Activated T-cell treated with anti-CD3 and anti-CD28 coated beads, Interleukin-2, amount 50 U/mL, for 1 hour (primary cell): Measurements from ENCODE around the gene KIF1C.

ENCODE experiments used
- DNase-seq: peaks from one replicate; pipeline ENCODE4 v3.0.0-alpha.2; 2020

Gene KIF1C

GRCh38 chr17:4997302-4998026, at the start of gene KIF1C, which contains the start of gene INCA1:
TSS of gene KIF1C (plus strand) at chr17:4997950. CDS start at chr17:5000247, 2,297 bp downstream.
TSS of gene INCA1 (minus strand) at chr17:4997522. CDS start at chr17:4994437, 3,085 bp downstream.
- DNase-seq, result peak; percentile 95

- peak; percentile 88 for DNase-seq
Observed at GRCh38 chr17:4948166-4948930, 49.4 kb upstream of the KIF1C start, which contains the start of gene PFN1. TSS of gene PFN1 (minus strand) at chr17:4948530. CDS start at chr17:4948394, 136 bp downstream.

- DNase-seq, result peak; percentile 77
Observed at GRCh38 chr17:4948931-4949320, 48.8 kb upstream of the KIF1C start.

- DNase-seq, result peak; percentile 86
Observed at GRCh38 chr17:4949321-4950074, 48.3 kb upstream of the KIF1C start.

GRCh38 chr17:4950075-4950745, 47.5 kb upstream of the KIF1C start:
- DNase-seq, result no peak

GRCh38 chr17:4950746-4951204, 47.0 kb upstream of the KIF1C start, which contains the start of gene ENO3:
TSS of gene ENO3 (plus strand) at chr17:4951119. CDS start at chr17:4951830, 711 bp downstream.
- no peak for DNase-seq

GRCh38 chr17:4951486-4951885, 46.3 kb upstream of the KIF1C start:
- DNase-seq, result no peak

GRCh38 chr17:4953451-4953961, 44.2 kb upstream of the KIF1C start:
- no peak for DNase-seq

- no peak for DNase-seq
Observed at GRCh38 chr17:4955091-4955490, 42.7 kb upstream of the KIF1C start.

- peak; percentile 54 for DNase-seq
Observed at GRCh38 chr17:4956493-4957061, 41.2 kb upstream of the KIF1C start.

- DNase-seq, result no peak
Observed at GRCh38 chr17:4958102-4958501, 39.6 kb upstream of the KIF1C start.

GRCh38 chr17:4959261-4959965, 38.3 kb upstream of the KIF1C start:
- no peak for DNase-seq

GRCh38 chr17:4960279-4960922, 37.3 kb upstream of the KIF1C start:
- DNase-seq, result no peak

GRCh38 chr17:4965311-4965986, 32.3 kb upstream of the KIF1C start:
- no peak for DNase-seq

- no peak for DNase-seq
Observed at GRCh38 chr17:4966844-4967538, 30.8 kb upstream of the KIF1C start.

- peak; percentile 97 for DNase-seq
Observed at GRCh38 chr17:4967539-4968485, 29.9 kb upstream of the KIF1C start, which contains the start of gene SPAG7. TSS of gene SPAG7 (minus strand) at chr17:4967817. CDS start at chr17:4967804, 13 bp downstream.

- DNase-seq, result no peak
Observed at GRCh38 chr17:4968486-4969046, 29.2 kb upstream of the KIF1C start.
